ENCODE data around the gene IDH3A. TPM values are rescaled to one million over a fixed set of nuclear protein-coding genes. Genes with fewer than 3 reads are reported as not detected.

The IDH3A gene
- polyA plus RNA-seq, 12 donors = 33.5 to 66.0 (median 38.7) TPM; not detected in 1

- no peak for DNase-seq
These were observed 64.8 kb downstream of the IDH3A start for GRCh38 chr15:78213956-78214355.

GRCh38 chr15:78216276-78217104, 67.3 kb downstream of the IDH3A start:
- DNase-seq = no peak

- no peak for DNase-seq
These were observed 71.6 kb downstream of the IDH3A start for GRCh38 chr15:78220713-78221112.

Other genes starting within 250 kb of the IDH3A start
- gene TBC1D2B, start 71.7 kb upstream of the IDH3A start, polyA plus RNA-seq (ENCODE audit: insufficient read length in 12 of 12) = 10 to 100 TPM in 11 of 12 donors, not detected in 1; 24.3 to 43.2 (median 27.8) TPM
- gene SH2D7, start 56.8 kb upstream of the IDH3A start, polyA plus RNA-seq (ENCODE audit: insufficient read length in 12 of 12) = under 1 TPM in 9 of 12 donors, not detected in 3; 0.04 to 0.27 (median 0.15) TPM
- 10 to 100 TPM in 10 of 12 donors, 1 to 10 TPM in 1, not detected in 1; 8.5 to 33.4 (median 13.0) TPM for gene CIB2, start 17.9 kb upstream of the IDH3A start, polyA plus RNA-seq (ENCODE audit: insufficient read length in 12 of 12)
- under 1 TPM in 10 of 12 donors, not detected in 2; 0.15 to 0.64 (median 0.35) TPM for gene ACSBG1, start 85.2 kb downstream of the IDH3A start, polyA plus RNA-seq (ENCODE audit: insufficient read length in 12 of 12)
- gene DNAJA4, start 115.2 kb downstream of the IDH3A start, polyA plus RNA-seq (ENCODE audit: insufficient read length in 12 of 12) = 100 to 1,000 TPM in 3 of 12 donors, 10 to 100 TPM in 8, not detected in 1; 55.7 to 114 (median 77.6) TPM
- gene SKIC8, start 150.2 kb downstream of the IDH3A start, polyA plus RNA-seq (ENCODE audit: insufficient read length in 12 of 12) = 10 to 100 TPM in 11 of 12 donors, not detected in 1; 39.7 to 79.2 (median 57.0) TPM
- 10 to 100 TPM in 11 of 12 donors, not detected in 1; 12.8 to 88.5 (median 27.4) TPM for gene CRABP1, start 191.0 kb downstream of the IDH3A start, polyA plus RNA-seq (ENCODE audit: insufficient read length in 12 of 12)